GM23338 (cell line): ENCODE data around the gene FBXO47.
A peak's percentile ranks its signal among the peaks of the same experiment; 100 is the strongest.

Experiments used
- CTCF ChIP-seq, 2 experiments: fragments of 200-600 bp in 1 of 2; sonication (generic) in 1 of 2; conservative IDR thresholded peaks; 2 replicates each; pipeline versions ENCODE4 v1.5.1 to v1.6.1; 2016 to 2017; ENCODE audit warnings: antibody characterized with exemption in 2 of 2, low read depth in 2 of 2, mild to moderate bottlenecking in 2 of 2, moderate library complexity in 1 of 2
- REST ChIP-seq: IDR thresholded peaks from one replicate; pipeline ENCODE4 v1.6.1; 2018; ENCODE audit warnings: antibody characterized with exemption; ENCODE audit not compliant: unreplicated experiment

GRCh38 chr17:38918129-38918913, 48.9 kb downstream of the FBXO47 start:
- TF ChIP-seq CTCF (conservative IDR thresholded peaks at IDR 0.05; ENCODE audit: low read depth in 2 of 2) = peak; percentile 36 to 83
- TF ChIP-seq REST = no peak
